Measurements from ENCODE around the gene RGCC. TPM values are rescaled to one million over a fixed set of nuclear protein-coding genes. Genes with fewer than 3 reads are reported as not detected.

Gene RGCC
- total and polyA plus RNA-seq, 2 of the 4 experiments (the other 2 are of a cell fraction), result 7.5 to 7.6 TPM

- peaks cover 21% of the 10 kb centered on the region for H3K4me1 ChIP-seq (ENCODE audit: control insufficient read depth, insufficient read depth, low read length)
- peaks cover 14 to 57% of the 10 kb centered on the region in 2 experiments for H3K79me1 ChIP-seq (ENCODE audit: low read depth in 1 of 2, low read length in 2 of 2)
Observed at GRCh38 chr13:41462427-41462826, 5.1 kb downstream of the RGCC start.

More at GRCh38 chr13:41462427-41462826, 5.1 kb downstream of the RGCC start:
- Histone ChIP-seq H4K20me1 (ENCODE audit: insufficient read depth, low read length) (peaks cover 48% of the 10 kb centered on the region), H2AK5ac (ENCODE audit: low read depth, low read length) (no peak overlapping the region), H3K36me3 (ENCODE audit: control insufficient read depth, insufficient read depth, low read length) (peaks cover 64% of the 10 kb centered on the region), H2BK5ac (ENCODE audit: low read depth, low read length, poor library complexity, severe bottlenecking) (no peak overlapping the region), H4K8ac (ENCODE audit: low read depth in 2 of 2, low read length in 2 of 2) (no peak overlapping the region), H2AFZ (replicated peaks; ENCODE audit: low read length, poor library complexity) (no peak overlapping the region), H2BK120ac (ENCODE audit: low read depth, low read length) (no peak overlapping the region), H2BK20ac (ENCODE audit: low read depth, low read length) (no peak overlapping the region), H4K5ac (ENCODE audit: low read depth, low read length) (no peak overlapping the region), H2BK15ac (ENCODE audit: low read depth, low read length) (no peak overlapping the region), H3K23ac (ENCODE audit: low read depth, low read length) (no peak overlapping the region), H3K9me3 (ENCODE audit: control insufficient read depth, insufficient read depth, low read length) (no peaks in the 10 kb centered on the region), H3K4ac (ENCODE audit: low read depth, low read length) (no peak overlapping the region), H3K14ac (replicated peaks; ENCODE audit: low read depth, low read length) (no peak overlapping the region), H3K56ac (ENCODE audit: extremely low read depth, insufficient read depth, low read length) (no peak overlapping the region), H3K4me3 (ENCODE audit: insufficient read depth, low read depth, low read length) (no peak overlapping the region), H3K4me2 (ENCODE audit: low read depth, low read length) (no peak overlapping the region; the same call in 1 of the 2 replicates), H3K27ac (ENCODE audit: insufficient read depth, low read length) (no peak overlapping the region), H3K27me3 (ENCODE audit: control insufficient read depth, insufficient read depth, low read length) (no peaks in the 10 kb centered on the region), H2AK9ac (replicated peaks; ENCODE audit: low read depth, low read length, poor library complexity) (no peak overlapping the region), H3K18ac (ENCODE audit: low read depth, low read length) (no peak overlapping the region), H3K9ac (ENCODE audit: low read depth, low read length) (no peak overlapping the region), H3K9me1 (ENCODE audit: insufficient read depth, low read length) (peaks cover 15% of the 10 kb centered on the region), H4K91ac (ENCODE audit: insufficient read depth, low read depth, low read length) (no peak overlapping the region)
- no peak for TF ChIP-seq CEBPB (IDR thresholded peaks at IDR 0.05; ENCODE audit: low read depth, low read length)
- no peak for TF ChIP-seq SMC3 (IDR thresholded peaks at IDR 0.05; ENCODE audit: low read depth, low read length)
- TF ChIP-seq CHD1 (IDR thresholded peaks at IDR 0.05; ENCODE audit: low read depth, low read length), result no peak
- no peak for TF ChIP-seq RCOR1 (IDR thresholded peaks at IDR 0.05; ENCODE audit: insufficient replicate concordance, low read length)
- TF ChIP-seq, protein P1, sequence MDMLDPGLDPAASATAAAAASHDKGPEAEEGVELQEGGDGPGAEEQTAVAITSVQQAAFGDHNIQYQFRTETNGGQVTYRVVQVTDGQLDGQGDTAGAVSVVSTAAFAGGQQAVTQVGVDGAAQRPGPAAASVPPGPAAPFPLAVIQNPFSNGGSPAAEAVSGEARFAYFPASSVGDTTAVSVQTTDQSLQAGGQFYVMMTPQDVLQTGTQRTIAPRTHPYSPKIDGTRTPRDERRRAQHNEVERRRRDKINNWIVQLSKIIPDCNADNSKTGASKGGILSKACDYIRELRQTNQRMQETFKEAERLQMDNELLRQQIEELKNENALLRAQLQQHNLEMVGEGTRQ (IDR thresholded peaks at IDR 0.05; ENCODE audit: low read depth, low read length), result no peak
- no peak for TF ChIP-seq ELK1 (IDR thresholded peaks at IDR 0.05; ENCODE audit: borderline replicate concordance, low read depth, low read length)
- no peak for TF ChIP-seq MAFK (IDR thresholded peaks at IDR 0.05; ENCODE audit: low read depth, low read length)
- ChIA-PET POLR2A (ENCODE audit: unreplicated experiment) (interaction anchor here (1.4 kb wide), 1 partner anchor 9 kb away, joined by 3 read pairs; no protein-coding TSS in a partner anchor), CTCF (no interaction called here)
- DNase-seq (no peak), ATAC-seq (ENCODE audit: low read depth) (no peak)
- dilution Hi-C loops (cut with HindIII; ENCODE audit: low sequenced_read_pairs, unreplicated experiment) (no loop called here), in situ Hi-C loops (cut with MboI; ENCODE audit: low sequenced_read_pairs) (loop anchor here (25.0 kb wide), 1 partner anchor 175 kb away; no protein-coding TSS in a partner anchor), intact Hi-C loops (cut with micrococcal nuclease) (no loop called here)
- 100% methylated on average over 2 of the region's 6 CpGs; no CpG with 5 or more reads in 1 of the 2 experiments for WGBS, 2 experiments (ENCODE audit: extremely low coverage in 2 of 2, insufficient read length in 1 of 2)
- no TSS peak for BruUV-seq (replicated peaks)
